Measurements from ENCODE around the gene MRPL53.
"Not testable (repeated sequence)": the region's sequence is repeated elsewhere in the genome, so short reads cannot be mapped to it uniquely, and the experiment has no call there.

Gene MRPL53

DNA sequence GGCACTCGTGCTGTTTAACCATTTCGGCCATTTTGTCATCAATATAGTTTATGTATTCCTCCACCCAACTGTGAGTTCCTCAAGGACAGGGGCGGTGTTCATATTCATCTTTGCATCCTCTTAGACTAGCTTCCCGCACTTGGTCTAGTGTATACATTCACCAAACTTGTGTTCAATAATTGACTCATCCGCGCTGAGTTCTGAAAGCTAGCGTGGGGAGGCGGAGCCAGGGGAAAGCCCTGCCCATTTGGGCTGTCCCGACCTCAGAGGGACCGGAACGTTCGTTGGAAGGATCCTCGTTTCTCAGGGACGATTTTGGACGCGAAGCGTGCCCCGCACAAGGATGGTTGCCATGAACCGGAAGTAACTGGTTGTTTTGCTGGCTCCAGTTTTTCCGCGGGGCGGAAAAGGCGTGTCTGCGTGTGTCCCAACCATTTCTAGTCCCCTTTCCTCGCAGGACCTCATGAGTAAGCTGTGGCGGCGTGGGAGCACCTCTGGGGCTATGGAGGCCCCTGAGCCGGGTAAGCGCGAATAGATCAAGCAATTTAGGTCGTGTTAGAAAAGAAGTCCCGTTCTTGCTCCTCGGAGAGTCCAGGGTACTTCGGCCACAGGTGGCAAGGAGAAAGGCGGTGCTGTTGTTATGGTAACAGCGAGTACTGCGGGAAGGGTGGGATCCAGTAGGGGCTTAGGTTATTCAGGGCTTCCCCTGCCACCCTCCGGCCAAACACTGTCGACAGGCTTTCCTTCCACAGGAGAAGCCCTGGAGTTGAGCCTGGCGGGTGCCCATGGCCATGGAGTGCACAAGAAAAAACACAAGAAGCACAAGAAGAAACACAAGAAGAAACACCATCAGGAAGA lies 17.6 kb downstream of the MRPL53 start, which contains the start of gene INO80B:
Gene INO80B (plus strand): TSS at position 434 of the 858 bp plus-strand sequence. CDS start 30 bp downstream, at position 464.
- TF ChIP-seq POLR2AphosphoS5 (IDR thresholded peaks at IDR 0.05; ENCODE audit: low read depth, low read length) (peak; percentile 42; the same call in 1 of the 2 replicates), POLR2A (IDR thresholded peaks at IDR 0.05; ENCODE audit: low read depth, low read length) (0 out of 2 replicates have a peak, but pooled peaks have one; percentile 35), TAF1 (IDR thresholded peaks at IDR 0.05; ENCODE audit: borderline replicate concordance, low read depth, low read length) (0 out of 2 replicates have a peak, but pooled peaks have one; percentile 9)
- DNase-seq (ENCODE audit: insufficient read length) (peak; percentile 63), FAIRE-seq (peak; percentile 99)

DNA sequence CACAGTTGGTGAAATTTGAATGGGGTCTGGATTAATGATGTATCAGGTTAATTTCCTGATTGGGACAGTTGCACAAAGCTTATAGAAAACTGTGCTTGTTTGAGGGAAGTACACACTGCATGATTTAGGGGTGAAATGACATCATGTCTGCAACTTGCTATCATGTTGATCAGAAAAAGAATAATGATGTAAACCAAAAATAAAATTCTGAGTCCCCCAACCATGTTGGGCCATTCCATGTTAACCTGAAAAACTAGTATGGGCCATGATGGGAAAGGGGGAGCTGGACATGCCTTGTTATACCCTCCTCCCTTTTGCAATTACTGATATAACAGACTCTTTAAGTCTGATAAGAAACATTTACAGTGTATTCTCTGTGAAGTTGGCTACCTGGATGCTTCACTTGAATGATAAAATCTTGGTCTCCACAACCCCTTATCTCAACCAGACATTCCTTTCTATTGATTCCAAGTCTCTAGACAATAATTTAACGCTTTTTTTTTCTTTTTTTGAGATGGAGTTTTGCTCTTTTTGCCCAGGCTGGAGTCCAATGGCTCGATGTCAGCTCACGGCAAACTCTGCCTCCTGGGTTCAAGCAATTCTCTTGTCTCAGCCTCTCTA lies 21.8 kb downstream of the MRPL53 start:
- FAIRE-seq (no peak), DNase-seq (ENCODE audit: insufficient read length) (no peak)
- TF ChIP-seq TAF1 (IDR thresholded peaks at IDR 0.05; ENCODE audit: borderline replicate concordance, low read depth, low read length): no peak
- TF ChIP-seq POLR2A (IDR thresholded peaks at IDR 0.05; ENCODE audit: low read depth, low read length): no peak

DNA sequence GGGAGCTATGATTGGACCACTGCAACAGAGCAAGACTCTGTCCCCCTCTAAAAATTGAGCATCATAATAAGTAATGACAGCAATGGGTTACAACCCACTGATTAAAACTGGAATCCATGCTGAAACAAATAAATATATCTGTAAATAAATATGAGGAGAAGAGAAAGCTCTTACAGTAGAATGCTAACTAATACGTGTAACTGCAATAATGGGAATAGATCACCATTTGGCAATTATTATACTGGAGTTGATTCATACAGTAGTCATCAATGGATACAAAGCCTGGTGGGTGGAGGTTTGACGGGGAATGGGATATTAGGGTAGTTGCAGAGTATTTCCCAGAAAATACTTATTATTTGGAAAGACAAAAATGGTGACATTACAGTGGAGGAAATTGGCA lies 23.7 kb downstream of the MRPL53 start:
- no peak for TF ChIP-seq POLR2AphosphoS5 (IDR thresholded peaks at IDR 0.05; ENCODE audit: low read depth, low read length)
- TF ChIP-seq POLR2A (IDR thresholded peaks at IDR 0.05; ENCODE audit: low read depth, low read length): no peak
- TF ChIP-seq TAF1 (IDR thresholded peaks at IDR 0.05; ENCODE audit: borderline replicate concordance, low read depth, low read length): no peak
- FAIRE-seq (no peak), DNase-seq (ENCODE audit: insufficient read length) (no peak)

DNA sequence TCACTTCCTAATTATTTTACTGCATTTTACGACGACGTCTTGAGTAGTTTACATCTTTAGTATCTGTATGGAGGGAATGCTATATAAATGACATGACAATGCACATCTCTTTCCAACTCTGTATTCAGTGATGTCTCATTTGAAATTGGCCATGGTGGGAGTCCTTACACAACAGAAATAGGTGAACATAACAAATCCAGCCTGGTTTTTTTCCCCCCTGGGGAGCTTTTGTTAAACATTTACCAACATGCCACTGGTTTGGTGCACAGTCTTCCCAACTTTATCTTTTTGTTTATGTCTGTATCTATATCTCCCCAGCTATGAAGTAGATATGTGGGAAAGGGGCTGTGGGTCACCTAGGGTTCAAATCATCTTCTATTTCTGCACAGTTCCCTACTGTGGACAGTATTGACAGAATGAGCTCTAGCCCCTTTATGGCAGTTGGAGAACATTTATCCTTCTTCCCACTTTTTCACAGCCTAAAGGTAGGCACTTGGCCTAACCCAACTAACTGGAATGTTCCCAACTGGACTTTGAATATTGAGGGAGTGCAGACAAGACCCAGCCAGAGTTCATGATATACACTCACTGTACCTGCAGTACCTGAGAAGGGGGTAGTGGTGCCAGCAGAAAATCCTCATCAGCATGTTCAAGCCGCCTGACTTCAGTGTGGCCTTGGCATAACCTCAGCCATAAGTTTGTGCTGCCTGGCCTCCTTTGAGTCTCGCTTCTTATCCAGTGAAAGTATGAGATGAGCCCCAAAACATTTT lies 25.1 kb downstream of the MRPL53 start:
- DNase-seq (ENCODE audit: insufficient read length) (no peak), FAIRE-seq (no peak)
- no peak for TF ChIP-seq POLR2AphosphoS5 (IDR thresholded peaks at IDR 0.05; ENCODE audit: low read depth, low read length)
- TF ChIP-seq TAF1 (IDR thresholded peaks at IDR 0.05; ENCODE audit: borderline replicate concordance, low read depth, low read length): no peak
- TF ChIP-seq POLR2A (IDR thresholded peaks at IDR 0.05; ENCODE audit: low read depth, low read length): no peak

DNA sequence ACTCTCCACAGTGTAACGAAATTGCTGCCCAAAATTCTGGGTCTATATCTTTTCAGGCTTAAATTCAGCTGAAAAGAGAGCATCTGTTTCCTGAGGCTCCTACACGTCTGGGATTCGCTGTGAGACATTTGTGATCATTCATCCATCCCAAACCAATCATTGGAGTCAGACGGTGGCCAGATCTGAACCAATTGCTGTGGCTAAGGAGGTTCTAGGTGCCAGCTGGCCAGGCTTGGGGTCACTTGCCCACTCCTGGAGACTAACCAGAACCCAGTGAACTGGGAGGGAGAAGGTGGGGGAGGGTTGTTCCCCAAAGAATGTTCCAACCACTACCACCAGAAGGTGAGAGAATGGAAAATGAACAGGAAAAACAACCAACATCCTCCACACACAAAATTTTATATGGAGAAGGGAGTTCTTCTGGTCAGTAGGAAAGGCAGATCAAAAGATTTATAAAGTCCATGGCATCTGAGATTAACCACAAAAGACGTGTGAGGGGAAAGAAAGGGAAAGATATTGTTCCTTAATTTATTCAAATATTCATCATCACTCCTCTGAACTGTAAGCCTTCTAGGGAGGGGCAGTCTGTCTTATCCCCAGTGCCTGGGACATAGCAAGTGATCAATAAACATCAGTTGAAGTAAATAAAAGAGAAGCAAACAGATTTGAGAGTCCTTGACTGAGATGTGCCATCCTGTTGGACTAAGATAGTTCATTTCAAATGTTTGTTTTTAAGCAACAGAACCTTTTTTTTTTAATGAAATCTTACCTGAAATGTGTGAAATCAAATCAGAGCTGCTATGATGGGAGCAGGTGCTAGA lies 27.8 kb downstream of the MRPL53 start:
- TF ChIP-seq TAF1 (IDR thresholded peaks at IDR 0.05; ENCODE audit: borderline replicate concordance, low read depth, low read length) (no peak), POLR2AphosphoS5 (IDR thresholded peaks at IDR 0.05; ENCODE audit: low read depth, low read length) (no peak), POLR2A (IDR thresholded peaks at IDR 0.05; ENCODE audit: low read depth, low read length) (no peak)
- FAIRE-seq: no peak
- no peak for DNase-seq (ENCODE audit: insufficient read length)

DNA sequence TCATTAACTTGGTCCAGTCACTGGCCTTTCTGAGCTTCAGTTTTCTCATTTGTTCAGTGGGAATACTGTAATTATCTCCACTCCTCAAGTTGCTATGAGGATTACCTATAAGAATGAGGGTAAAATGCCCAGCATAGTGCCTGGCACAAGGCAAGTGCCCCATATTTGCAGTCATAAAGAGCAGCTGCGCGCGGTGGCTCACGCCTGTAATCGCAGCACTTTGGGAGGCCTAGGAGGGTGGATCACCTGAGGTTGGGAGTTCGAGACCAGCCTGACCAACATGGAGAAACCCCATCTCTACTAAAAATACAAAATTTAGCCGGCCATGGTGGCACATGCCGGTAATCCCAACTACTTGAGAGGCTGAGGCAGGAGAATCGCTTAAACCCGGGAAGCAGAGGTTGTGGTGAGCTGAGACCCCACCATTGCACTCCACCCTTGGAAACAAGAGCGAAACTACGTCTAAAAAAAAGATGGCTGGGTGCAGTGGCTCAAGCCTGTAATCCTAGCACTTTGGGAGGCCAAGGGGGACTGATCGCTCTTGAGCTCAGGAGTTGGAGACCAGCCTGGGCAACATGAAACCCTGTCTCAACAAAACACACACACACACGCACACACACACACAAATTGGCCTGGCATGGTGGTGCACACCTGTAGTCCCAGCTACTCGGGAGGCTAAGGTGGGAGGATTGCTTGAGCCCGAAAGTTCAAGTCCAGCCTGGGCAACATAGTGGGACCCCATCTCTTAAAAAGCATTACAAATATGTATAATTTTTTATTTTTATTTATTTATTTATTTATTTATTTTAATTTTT lies 29.8 kb downstream of the MRPL53 start:
- DNase-seq (ENCODE audit: insufficient read length); FAIRE-seq: not testable (repeated sequence)

DNA sequence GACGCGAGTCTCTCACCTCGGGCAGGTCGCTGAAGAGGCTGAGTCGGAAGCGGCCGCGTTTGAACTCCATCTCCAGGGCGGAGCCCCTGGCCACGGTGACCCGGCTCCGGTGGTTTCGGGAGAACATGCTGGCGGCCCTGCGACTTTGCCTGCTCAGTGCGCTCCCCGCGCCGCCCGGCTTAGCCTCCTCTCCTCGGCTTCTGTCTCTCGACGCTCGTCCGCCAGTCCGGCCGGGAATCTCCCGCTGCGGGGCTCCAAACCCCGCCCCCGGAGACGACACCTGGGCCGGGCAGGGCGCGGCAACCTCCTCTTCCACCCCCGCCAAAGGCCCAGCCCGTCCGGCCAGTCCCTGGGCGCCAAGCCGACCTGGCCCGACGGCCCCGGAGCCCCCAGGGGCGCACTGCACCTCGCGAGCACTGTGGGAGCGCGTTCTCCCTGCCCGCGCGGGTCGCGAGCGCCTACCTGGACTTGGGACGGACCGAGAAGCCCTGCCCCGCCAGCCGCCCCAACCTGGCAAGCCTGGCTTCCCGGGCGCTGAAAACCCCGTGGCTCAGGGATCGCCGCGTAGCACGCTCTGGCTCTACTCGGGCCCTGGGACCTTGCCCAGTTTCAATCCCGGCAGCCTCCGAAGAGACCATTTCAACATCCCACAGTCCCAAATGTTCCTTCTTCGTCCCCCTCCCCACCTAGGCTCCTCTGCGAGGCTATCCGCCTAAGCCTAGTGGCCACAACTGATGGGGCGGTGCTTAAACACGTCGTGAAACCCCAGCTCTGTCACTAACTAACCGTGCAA lies 30.6 kb downstream of the MRPL53 start, which contains the start of gene RTKN:
Gene RTKN (minus strand): TSS at position 248 of the 793 bp plus-strand sequence. CDS start 121 bp downstream, at position 127.
- peak; percentile 58 for FAIRE-seq
- peak; percentile 61 for DNase-seq (ENCODE audit: insufficient read length)
- TF ChIP-seq POLR2A (IDR thresholded peaks at IDR 0.05; ENCODE audit: low read depth, low read length): no peak; the same call in 1 of the 2 replicates
- TF ChIP-seq TAF1 (IDR thresholded peaks at IDR 0.05; ENCODE audit: borderline replicate concordance, low read depth, low read length): no peak
- no peak for TF ChIP-seq POLR2AphosphoS5 (IDR thresholded peaks at IDR 0.05; ENCODE audit: low read depth, low read length)

DNA sequence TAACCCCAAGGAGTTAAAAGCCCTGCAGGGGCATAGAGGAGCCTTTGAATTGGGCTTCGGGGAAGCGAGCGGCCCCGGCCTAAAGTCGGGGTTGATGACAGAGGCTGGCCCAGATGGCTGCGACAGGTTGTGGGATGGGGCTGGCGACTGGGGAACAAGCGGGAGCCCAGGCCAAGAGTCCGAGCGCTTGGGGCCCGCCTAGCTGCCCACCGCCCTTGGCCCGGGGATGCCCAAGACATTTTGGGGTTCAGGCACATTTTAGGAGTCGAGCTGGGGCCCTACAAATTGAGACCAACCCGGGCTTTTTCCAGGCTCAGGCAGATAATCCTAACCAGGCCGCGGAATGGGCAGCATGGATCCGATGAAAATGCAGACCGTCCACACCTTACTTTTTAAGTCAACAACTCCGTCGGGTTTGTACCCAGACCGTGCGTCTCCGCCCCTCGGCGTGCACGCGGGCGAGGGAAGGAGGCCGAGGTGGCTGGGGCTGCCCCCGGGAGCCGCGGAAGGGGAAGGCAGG lies 31.2 kb downstream of the MRPL53 start:
- no peak for FAIRE-seq
- no peak for TF ChIP-seq TAF1 (IDR thresholded peaks at IDR 0.05; ENCODE audit: borderline replicate concordance, low read depth, low read length)
- TF ChIP-seq POLR2AphosphoS5 (IDR thresholded peaks at IDR 0.05; ENCODE audit: low read depth, low read length): no peak
- TF ChIP-seq POLR2A (IDR thresholded peaks at IDR 0.05; ENCODE audit: low read depth, low read length): no peak
- DNase-seq (ENCODE audit: insufficient read length): peak; percentile 55

Data from GM12892 (cell line).